Activated CD4-positive, alpha-beta memory T cell treated with anti-CD3 and anti-CD28 coated beads for 36 hours (primary cell): ENCODE results near the gene SH2D4B. TPM values are rescaled to one million over a fixed set of nuclear protein-coding genes. Genes with fewer than 3 reads are reported as not detected.
A peak's percentile ranks its signal among the peaks of the same experiment; 100 is the strongest.

ENCODE experiments used
- CTCF ChIA-PET: fragments of 350-600 bp; sonication (Branson Sonifier 250); formaldehyde crosslinking; loops from one replicate; lab custom pipeline; 2021; ENCODE audit warnings: antibody characterized with exemption, inconsistent platforms; lab: Charles Lee
- POLR2A ChIA-PET: fragments of 350-600 bp; sonication (Branson Sonifier 250); formaldehyde crosslinking; loops from one replicate; lab custom pipeline; 2021; ENCODE audit warnings: antibody characterized with exemption; lab: Charles Lee
- DNase-seq: peaks from one replicate; pipeline ENCODE4 v3.0.0-alpha.2; 2020
- H3K27ac Mint-ChIP-seq: one replicate; pipeline ENCODE4 v1.8.0; 2021; ENCODE audit warnings: mixed read lengths
- H3K27me3 Mint-ChIP-seq: one replicate; pipeline ENCODE4 v1.8.0; 2021; ENCODE audit warnings: mixed read lengths
- H3K36me3 Mint-ChIP-seq: one replicate; pipeline ENCODE4 v1.8.0; 2021; ENCODE audit warnings: mixed read lengths
- H3K4me1 Mint-ChIP-seq: one replicate; pipeline ENCODE4 v1.8.0; 2021; ENCODE audit warnings: low read depth, mixed read lengths
- H3K4me3 Mint-ChIP-seq: one replicate; pipeline ENCODE4 v1.8.0; 2021; ENCODE audit warnings: mild to moderate bottlenecking, mixed read lengths
- H3K9me3 Mint-ChIP-seq: one replicate; pipeline ENCODE4 v1.8.0; 2021; ENCODE audit warnings: mixed read lengths
- intact Hi-C: fragments of 100-400 bp; cut with micrococcal nuclease; formaldehyde crosslinking; loops from one replicate; pipeline ENCODE4 v1.15.1; 2023
- total RNA-seq, 2 experiments: library from RNA; stranded (reverse); gene quantifications; one replicate each; pipeline ENCODE4 v1.2.3, GENCODE V29; 2021

Gene SH2D4B
- total RNA-seq, 2 experiments from 2014 or later = 0.12 TPM; not detected in 1

- DNase-seq = no peak
- Mint-ChIP-seq H3K9me3 (no peaks in the 10 kb centered on the region), H3K27me3 (no peaks in the 10 kb centered on the region), H3K36me3 (peaks cover 19% of the 10 kb centered on the region), H3K4me3 (no peak overlapping the region), H3K27ac (peak overlapping the region; percentile 93), H3K4me1 (peaks cover 62% of the 10 kb centered on the region)
- ChIA-PET POLR2A (interaction anchor here (0.6 to 1.8 kb wide), 8 partner anchors 39 to 61 kb away, joined by 3 to 9 read pairs (median 4); no protein-coding TSS in a partner anchor), CTCF (interaction anchor here (0.7 to 21.6 kb wide), 26 partner anchors 8 to 158 kb away, joined by 3 to 1168 read pairs (median 8); partner anchors contain the start of genes PRXL2A and TSPAN14)
- intact Hi-C loops = loop anchor here (1.0 kb wide), 4 partner anchors 25 to 127 kb away; no protein-coding TSS in a partner anchor
Measured at GRCh38 chr10:80504897-80505465, 32.7 kb upstream of the SH2D4B start.

GRCh38 chr10:80506189-80506575 is 31.5 kb upstream of the SH2D4B start:
- no peaks in the 10 kb centered on the region for H3K27me3 Mint-ChIP-seq
- DNase-seq = no peak
- ChIA-PET POLR2A (interaction anchor here (0.8 to 1.8 kb wide), 4 partner anchors 40 to 62 kb away, joined by 3 to 9 read pairs (median 8); no protein-coding TSS in a partner anchor), CTCF (interaction anchor here (0.7 to 21.6 kb wide), 28 partner anchors 9 to 167 kb away, joined by 3 to 1168 read pairs (median 8); partner anchors contain the start of genes PRXL2A and TSPAN14)
- H3K27ac Mint-ChIP-seq = peak overlapping the region; percentile 58
- peaks cover 62% of the 10 kb centered on the region for H3K4me1 Mint-ChIP-seq
- H3K36me3 Mint-ChIP-seq = peaks cover 26% of the 10 kb centered on the region
- H3K4me3 Mint-ChIP-seq = no peak overlapping the region
- no peaks in the 10 kb centered on the region for H3K9me3 Mint-ChIP-seq
- intact Hi-C loops = no loop called here

- Mint-ChIP-seq H3K4me3 (no peak overlapping the region), H3K4me1 (peaks cover 58% of the 10 kb centered on the region), H3K9me3 (no peaks in the 10 kb centered on the region), H3K27me3 (no peaks in the 10 kb centered on the region), H3K27ac (no peak overlapping the region), H3K36me3 (peaks cover 30% of the 10 kb centered on the region)
- CTCF ChIA-PET = interaction anchor here (1.1 to 21.6 kb wide), 5 partner anchors 9 to 69 kb away, joined by 3 to 1168 read pairs (median 17); partner anchors contain the start of gene TSPAN14
- POLR2A ChIA-PET = no interaction called here
- DNase-seq = no peak
- intact Hi-C loops = no loop called here
Measured at GRCh38 chr10:80506836-80507487, 30.7 kb upstream of the SH2D4B start.

GRCh38 chr10:80509108-80509402 is 28.6 kb upstream of the SH2D4B start:
- ChIA-PET CTCF (interaction anchor here (0.5 to 21.6 kb wide), 4 partner anchors 22 to 131 kb away, joined by 3 to 1168 read pairs (median 3); partner anchors contain the start of gene TSPAN14), POLR2A (no interaction called here)
- Mint-ChIP-seq H3K36me3 (peaks cover 44% of the 10 kb centered on the region), H3K4me3 (no peak overlapping the region), H3K27me3 (no peaks in the 10 kb centered on the region), H3K27ac (peak overlapping the region; percentile 28), H3K4me1 (peaks cover 37% of the 10 kb centered on the region), H3K9me3 (no peaks in the 10 kb centered on the region)
- DNase-seq = no peak
- intact Hi-C loops = no loop called here

GRCh38 chr10:80509403-80510161 is 28.1 kb upstream of the SH2D4B start:
- H3K4me1 Mint-ChIP-seq = peaks cover 32% of the 10 kb centered on the region

GRCh38 chr10:80512031-80512526 is 25.6 kb upstream of the SH2D4B start:
- H3K36me3 Mint-ChIP-seq = peaks cover 54% of the 10 kb centered on the region
- H3K27ac Mint-ChIP-seq = peak overlapping the region; percentile 81
- DNase-seq = no peak
- POLR2A ChIA-PET = no interaction called here
- CTCF ChIA-PET = interaction anchor here (1.0 to 21.6 kb wide), 7 partner anchors 9 to 151 kb away, joined by 3 to 1168 read pairs (median 5); partner anchors contain the start of gene TSPAN14
- no peaks in the 10 kb centered on the region for H3K9me3 Mint-ChIP-seq
- H3K27me3 Mint-ChIP-seq = no peaks in the 10 kb centered on the region
- H3K4me3 Mint-ChIP-seq = no peak overlapping the region
- H3K4me1 Mint-ChIP-seq = peaks cover 29% of the 10 kb centered on the region
- intact Hi-C loops = no loop called here

More at GRCh38 chr10:80509403-80510161, 28.1 kb upstream of the SH2D4B start:
- peak overlapping the region; percentile 65 for H3K27ac Mint-ChIP-seq
- no peak for DNase-seq
- no peaks in the 10 kb centered on the region for H3K27me3 Mint-ChIP-seq
- H3K9me3 Mint-ChIP-seq = no peaks in the 10 kb centered on the region
- POLR2A ChIA-PET = interaction anchor here (1.1 kb wide), 1 partner anchor 54 kb away, joined by 4 read pairs; no protein-coding TSS in a partner anchor
- CTCF ChIA-PET = interaction anchor here (0.5 to 21.6 kb wide), 3 partner anchors 21 to 91 kb away, joined by 3 to 1168 read pairs (median 3); partner anchors contain the start of gene TSPAN14
- intact Hi-C loops = no loop called here
- H3K4me3 Mint-ChIP-seq = no peak overlapping the region
- peaks cover 50% of the 10 kb centered on the region for H3K36me3 Mint-ChIP-seq

GRCh38 chr10:80513106-80513505 is 24.6 kb upstream of the SH2D4B start:
- Mint-ChIP-seq H3K4me3 (no peak overlapping the region), H3K27me3 (no peaks in the 10 kb centered on the region), H3K4me1 (peaks cover 29% of the 10 kb centered on the region), H3K36me3 (peaks cover 57% of the 10 kb centered on the region), H3K9me3 (no peaks in the 10 kb centered on the region), H3K27ac (no peak overlapping the region)
- POLR2A ChIA-PET = interaction anchor here (1.8 kb wide), 1 partner anchor 10 kb away, joined by 5 read pairs; no protein-coding TSS in a partner anchor
- intact Hi-C loops = no loop called here
- CTCF ChIA-PET = interaction anchor here (0.8 to 21.6 kb wide), 3 partner anchors 8 to 55 kb away, joined by 4 to 1168 read pairs (median 17); partner anchors contain the start of gene TSPAN14
- no peak for DNase-seq

- H3K36me3 Mint-ChIP-seq = peaks cover 54% of the 10 kb centered on the region
- H3K4me3 Mint-ChIP-seq = no peak overlapping the region
- CTCF ChIA-PET = interaction anchor here (0.7 to 21.6 kb wide), 3 partner anchors 10 to 137 kb away, joined by 3 to 1168 read pairs (median 17); partner anchors contain the start of gene TSPAN14
- H3K27me3 Mint-ChIP-seq = no peaks in the 10 kb centered on the region
- DNase-seq = no peak
- H3K9me3 Mint-ChIP-seq = no peaks in the 10 kb centered on the region
- POLR2A ChIA-PET = no interaction called here
- peaks cover 24% of the 10 kb centered on the region for H3K4me1 Mint-ChIP-seq
- intact Hi-C loops = no loop called here
- H3K27ac Mint-ChIP-seq = no peak overlapping the region
Measured at GRCh38 chr10:80515511-80515910, 22.2 kb upstream of the SH2D4B start.

- peaks cover 56% of the 10 kb centered on the region for H3K36me3 Mint-ChIP-seq
- no peaks in the 10 kb centered on the region for H3K9me3 Mint-ChIP-seq
- no peak for DNase-seq
- intact Hi-C loops = no loop called here
- H3K27ac Mint-ChIP-seq = peak overlapping the region; percentile 73
- H3K4me1 Mint-ChIP-seq = peaks cover 23% of the 10 kb centered on the region
- POLR2A ChIA-PET = no interaction called here
- CTCF ChIA-PET = interaction anchor here (0.7 to 21.6 kb wide), 3 partner anchors 10 to 138 kb away, joined by 3 to 1168 read pairs (median 17); partner anchors contain the start of gene TSPAN14
- H3K4me3 Mint-ChIP-seq = no peak overlapping the region
- H3K27me3 Mint-ChIP-seq = no peaks in the 10 kb centered on the region
Measured at GRCh38 chr10:80515941-80516340, 21.8 kb upstream of the SH2D4B start.

GRCh38 chr10:80516506-80517075 is 21.1 kb upstream of the SH2D4B start:
- Mint-ChIP-seq H3K4me3 (no peak overlapping the region), H3K27ac (peak overlapping the region; percentile 73), H3K27me3 (no peaks in the 10 kb centered on the region), H3K9me3 (no peaks in the 10 kb centered on the region), H3K36me3 (peaks cover 53% of the 10 kb centered on the region), H3K4me1 (peaks cover 17% of the 10 kb centered on the region)
- DNase-seq = no peak
- ChIA-PET CTCF (interaction anchor here (3.5 to 21.6 kb wide), 2 partner anchors 11 to 59 kb away, joined by 17 to 1168 read pairs; partner anchors contain the start of gene TSPAN14), POLR2A (no interaction called here)
- intact Hi-C loops = no loop called here
